ENCODE data around the gene ARHGAP18.

The ARHGAP18 gene

DNA sequence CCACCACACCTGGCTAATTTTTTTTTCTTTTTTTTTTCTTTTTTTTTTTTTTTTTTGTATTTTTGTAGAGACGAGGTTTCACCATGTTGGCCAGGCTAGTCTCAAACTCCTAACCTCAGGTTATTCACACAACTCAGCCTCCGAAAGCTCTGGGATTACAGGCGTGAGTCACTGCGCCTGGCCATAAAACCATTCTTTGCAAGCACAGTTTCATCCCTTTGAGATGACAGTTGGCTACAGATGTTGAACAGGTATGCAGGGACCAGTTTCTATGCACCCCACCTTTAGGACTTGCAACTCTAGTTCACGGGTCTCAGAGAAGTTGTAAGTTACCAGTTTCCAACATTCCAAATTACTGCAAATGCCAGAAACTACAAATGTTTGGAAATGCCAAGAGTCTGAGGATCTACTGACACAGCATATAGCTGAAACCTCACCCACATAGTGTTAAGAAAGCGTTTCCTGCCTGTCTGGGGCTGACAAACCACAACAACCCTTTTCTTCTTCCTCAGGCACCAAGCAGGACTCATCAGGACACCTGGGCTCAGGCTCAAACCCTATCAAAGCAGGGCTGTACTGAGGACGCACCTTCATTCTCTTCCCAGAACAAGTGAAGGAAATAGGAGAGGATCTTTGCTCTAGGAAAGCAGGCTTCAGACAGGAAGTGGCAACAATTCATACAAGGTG is 22.9 kb downstream of the ARHGAP18 start:
- no peak for DNase-seq

DNA sequence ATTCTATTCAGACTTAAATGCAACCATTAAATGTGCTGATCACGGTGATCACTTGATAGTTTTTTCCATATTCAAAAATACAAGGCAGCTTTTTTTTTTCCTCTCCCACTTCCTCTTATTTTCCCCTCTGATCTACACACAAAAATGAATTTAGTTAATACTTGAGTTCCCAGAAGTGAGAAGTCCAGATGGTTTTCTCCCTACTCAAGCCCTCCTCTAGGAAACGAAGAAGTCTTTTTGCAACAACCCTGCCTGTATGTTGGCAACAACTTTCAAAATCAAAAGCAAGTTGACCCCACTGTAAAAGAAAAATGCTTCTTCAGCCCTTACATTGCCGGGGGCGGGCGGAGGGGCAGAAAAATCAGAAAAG is 24.3 kb downstream of the ARHGAP18 start:
- DNase-seq, result no peak

GRCh38 chr6:129684903-129685661 is 24.9 kb downstream of the ARHGAP18 start:
- no peak for DNase-seq

GRCh38 chr6:129684323-129684884 is 25.6 kb downstream of the ARHGAP18 start:
- no peak for DNase-seq

DNA sequence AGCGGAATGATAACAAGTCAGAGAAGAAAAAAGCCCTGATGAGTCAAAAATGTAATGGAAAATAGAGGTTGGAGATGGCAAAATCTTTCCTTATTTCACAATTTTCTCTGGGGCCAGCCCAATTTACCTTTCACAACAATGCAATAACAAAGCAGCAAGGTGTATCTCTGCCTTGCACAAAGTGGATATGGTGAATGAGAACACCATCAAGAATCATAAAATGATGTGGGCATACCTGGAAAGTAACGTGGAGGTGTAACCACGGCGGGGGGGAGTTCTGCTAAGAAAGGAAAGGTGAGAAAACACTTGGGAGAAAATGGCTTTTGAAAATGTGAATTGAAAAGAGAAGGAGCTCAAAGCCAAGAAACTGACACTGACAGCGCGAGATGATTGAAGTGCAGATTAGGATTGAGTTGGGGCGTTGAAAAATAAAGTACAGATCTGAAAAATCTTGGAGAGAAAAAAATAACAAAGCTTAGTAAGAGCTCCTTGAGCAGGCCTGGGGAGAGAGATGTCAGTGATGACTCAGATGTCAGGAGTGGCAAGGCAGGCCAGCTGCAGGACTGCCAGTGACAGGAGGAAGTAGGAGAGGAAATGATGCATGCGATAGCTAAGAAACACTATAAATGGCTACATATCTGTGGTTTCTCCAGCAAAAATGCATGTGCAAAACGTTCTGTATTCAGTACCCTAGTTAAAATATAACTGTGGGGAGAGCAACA is 26.2 kb downstream of the ARHGAP18 start:
- peak; percentile 87 for DNase-seq

DNA sequence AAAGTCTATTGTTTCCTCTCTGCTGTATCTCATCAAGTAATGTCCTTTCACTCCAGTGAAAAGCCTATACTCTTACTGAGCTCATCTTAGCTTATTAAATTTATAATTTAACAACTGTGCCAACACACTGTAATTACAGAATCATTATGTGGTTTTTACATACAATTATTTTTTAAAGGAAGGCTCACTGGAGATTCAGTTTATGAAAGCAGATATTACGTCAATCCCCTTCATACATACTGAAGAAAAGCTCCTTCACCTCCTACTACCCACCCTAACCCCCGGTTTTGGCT is 28.1 kb downstream of the ARHGAP18 start:
- no peak for DNase-seq

- no peak for DNase-seq
Measured at GRCh38 chr6:129680633-129681032, 29.3 kb downstream of the ARHGAP18 start.

- DNase-seq, result no peak
Measured at GRCh38 chr6:129679758-129680157, 30.2 kb downstream of the ARHGAP18 start.

DNA sequence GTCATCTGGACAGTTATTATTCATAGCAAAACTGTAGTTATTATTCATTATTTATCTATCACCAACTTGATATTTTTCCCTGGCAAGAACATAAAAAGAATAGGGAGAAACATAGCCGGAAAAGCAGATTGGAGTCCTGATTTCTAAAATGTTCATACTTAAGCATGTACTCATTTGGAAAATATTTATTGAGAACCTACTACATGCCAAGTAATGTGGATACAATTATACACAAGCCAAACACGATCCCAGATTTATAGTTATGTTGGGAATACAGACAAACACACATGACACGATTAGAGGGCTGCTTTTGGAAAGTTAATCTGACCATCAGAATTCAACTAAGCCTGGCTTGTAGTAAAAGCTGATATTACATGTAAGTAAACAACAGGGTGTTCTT is 30.7 kb downstream of the ARHGAP18 start:
- DNase-seq, result no peak

DNA sequence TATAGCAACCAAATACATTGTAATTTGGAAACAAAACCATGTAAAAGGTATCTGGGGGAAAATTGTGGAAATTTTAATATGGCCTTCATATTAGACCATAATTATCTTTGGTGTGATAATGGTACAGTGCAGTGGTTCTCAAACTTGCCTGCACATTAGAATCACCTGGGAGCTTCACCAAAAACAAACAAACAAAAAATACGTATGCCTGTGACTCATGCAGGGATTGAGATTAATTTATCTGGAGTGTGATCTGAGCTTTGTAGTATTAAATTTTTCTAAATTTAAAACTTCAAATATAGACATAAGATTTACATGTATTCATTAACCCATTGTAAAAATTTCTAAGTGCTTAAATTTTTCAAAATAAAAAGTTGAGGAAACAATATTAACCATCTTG is 31.5 kb downstream of the ARHGAP18 start:
- DNase-seq, result no peak

GRCh38 chr6:129677620-129678325 is 32.2 kb downstream of the ARHGAP18 start:
- no peak for DNase-seq

GRCh38 chr6:129675669-129676472 is 34.1 kb downstream of the ARHGAP18 start:
- no peak for DNase-seq

- no peak for DNase-seq
Measured at GRCh38 chr6:129673748-129674147, 36.2 kb downstream of the ARHGAP18 start.

DNA sequence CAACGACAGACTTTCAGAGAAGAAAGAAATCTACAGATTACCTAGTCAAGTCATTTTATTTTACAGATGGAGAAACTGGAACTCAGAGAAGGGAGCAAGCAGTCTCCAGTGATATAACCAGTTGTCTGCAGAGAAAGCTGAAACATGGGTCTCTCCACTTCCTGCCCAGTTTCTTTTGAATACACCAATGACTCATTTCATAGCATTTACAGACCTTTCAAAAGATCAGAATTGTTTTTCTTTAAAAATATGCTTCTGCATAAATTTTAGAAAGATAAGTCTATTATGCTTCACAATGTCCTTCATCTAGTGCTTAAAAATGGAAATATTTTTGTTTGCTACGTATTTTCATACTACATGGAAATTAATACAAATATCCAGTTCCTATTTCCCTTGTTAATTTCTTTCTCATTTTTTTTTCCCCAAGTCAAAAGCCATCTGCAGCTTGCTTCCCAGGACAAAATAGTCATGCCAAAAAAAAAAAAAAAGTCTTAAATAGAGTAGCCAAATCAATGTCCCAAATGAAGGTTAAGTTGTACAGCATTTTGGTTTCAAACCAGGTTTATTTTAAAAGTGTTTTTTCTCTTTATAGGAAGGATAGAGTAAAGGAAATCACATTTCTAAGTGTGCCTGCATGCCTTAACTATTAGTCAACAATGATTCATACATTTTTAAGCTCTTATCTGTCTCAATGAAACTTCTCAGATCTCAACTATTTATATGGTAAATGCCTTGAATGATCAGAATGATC is 36.9 kb downstream of the ARHGAP18 start:
- no peak for DNase-seq

DNA sequence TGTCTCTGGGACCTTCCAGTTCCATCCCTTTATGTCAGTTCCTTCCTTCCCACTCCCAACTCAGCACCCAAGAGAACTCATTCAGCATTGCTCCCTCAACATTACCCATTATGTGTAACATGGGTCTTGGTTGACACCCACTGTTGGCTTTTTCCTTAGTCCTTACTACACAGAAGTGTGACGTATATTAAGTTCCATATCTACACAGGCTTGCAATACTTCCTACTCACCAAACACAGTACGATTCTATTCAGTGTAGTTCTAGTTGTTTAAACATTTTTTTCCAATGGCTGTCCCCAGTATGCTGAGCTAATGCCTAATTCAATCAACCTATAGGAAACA is 37.7 kb downstream of the ARHGAP18 start:
- no peak for DNase-seq

GRCh38 chr6:129671442-129672340 is 38.3 kb downstream of the ARHGAP18 start:
- DNase-seq, result no peak

- DNase-seq, result no peak
Measured at GRCh38 chr6:129670634-129671033, 39.3 kb downstream of the ARHGAP18 start.

GRCh38 chr6:129667621-129668020 is 42.4 kb downstream of the ARHGAP18 start:
- DNase-seq, result no peak

DNA sequence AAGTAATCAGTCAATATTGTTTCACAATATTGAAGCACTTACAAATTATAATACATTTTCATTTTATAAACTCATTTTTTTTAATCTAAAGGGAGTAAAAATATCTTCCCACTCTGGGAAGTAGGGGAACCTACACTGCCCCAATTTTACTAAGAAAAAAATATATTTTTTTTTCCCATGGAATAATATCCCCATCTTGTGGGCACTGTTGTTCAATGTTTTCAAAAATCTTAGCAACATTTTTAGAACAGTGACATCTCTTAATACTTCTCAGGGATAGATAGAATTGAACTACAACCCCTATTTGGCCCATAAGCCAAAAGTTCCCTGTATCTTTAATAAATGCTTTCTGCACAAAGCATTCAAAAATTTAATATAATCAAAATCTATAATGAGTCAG is 42.9 kb downstream of the ARHGAP18 start:
- DNase-seq, result no peak

- no peak for DNase-seq
Measured at GRCh38 chr6:129665555-129665954, 44.4 kb downstream of the ARHGAP18 start.

- no peak for DNase-seq
Measured at GRCh38 chr6:129663531-129663930, 46.4 kb downstream of the ARHGAP18 start.
